ENCODE results near the gene OPTC.

OPTC gene

GRCh38 chr1:203524824-203525223 lies 30.9 kb downstream of the OPTC start:
- H3K4me3 ChIP-seq (ENCODE audit: low read length): no peak overlapping the region
- TF ChIP-seq CTCF (conservative IDR thresholded peaks at IDR 0.05; ENCODE audit: low read depth, low read length): no peak
- no peak for DNase-seq (ENCODE audit: low read depth)

- no peak for DNase-seq (ENCODE audit: low read depth)
- TF ChIP-seq CTCF (conservative IDR thresholded peaks at IDR 0.05; ENCODE audit: low read depth, low read length): no peak
These were observed 31.7 kb downstream of the OPTC start for GRCh38 chr1:203525685-203526084.

GRCh38 chr1:203526130-203526529 lies 32.2 kb downstream of the OPTC start:
- H3K4me3 ChIP-seq (ENCODE audit: low read length): no peak overlapping the region
- DNase-seq (ENCODE audit: low read depth): no peak
- TF ChIP-seq CTCF (conservative IDR thresholded peaks at IDR 0.05; ENCODE audit: low read depth, low read length): no peak

More at GRCh38 chr1:203525685-203526084, 31.7 kb downstream of the OPTC start:
- H3K4me3 ChIP-seq (ENCODE audit: low read length): no peak overlapping the region

GRCh38 chr1:203526572-203526971 lies 32.6 kb downstream of the OPTC start:
- H3K4me3 ChIP-seq (ENCODE audit: low read length): no peak overlapping the region
- DNase-seq (ENCODE audit: low read depth): no peak
- TF ChIP-seq CTCF (conservative IDR thresholded peaks at IDR 0.05; ENCODE audit: low read depth, low read length): no peak

- no peak for TF ChIP-seq CTCF (conservative IDR thresholded peaks at IDR 0.05; ENCODE audit: low read depth, low read length)
- DNase-seq (ENCODE audit: low read depth): no peak
- no peak overlapping the region for H3K4me3 ChIP-seq (ENCODE audit: low read length)
These were observed 33.1 kb downstream of the OPTC start for GRCh38 chr1:203527013-203527412.

- DNase-seq (ENCODE audit: low read depth): no peak
- TF ChIP-seq CTCF (conservative IDR thresholded peaks at IDR 0.05; ENCODE audit: low read depth, low read length): no peak
- H3K4me3 ChIP-seq (ENCODE audit: low read length): no peak overlapping the region
These were observed 34.1 kb downstream of the OPTC start for GRCh38 chr1:203528063-203528462.

GRCh38 chr1:203528976-203529835 lies 35.3 kb downstream of the OPTC start:
- TF ChIP-seq CTCF (conservative IDR thresholded peaks at IDR 0.05; ENCODE audit: low read depth, low read length): no peak
- DNase-seq (ENCODE audit: low read depth): no peak
- H3K4me3 ChIP-seq (ENCODE audit: low read length): no peak overlapping the region

Data from retinal pigment epithelial cell (primary cell).